KMS-11 (cell line): ENCODE results near the gene HLF.

ENCODE experiments used
- H2AFZ ChIP-seq: fragments of 200-600 bp; sonication (generic); 2 replicates; pipeline ENCODE4 v1.6.1; 2016; ENCODE audit warnings: antibody characterized with exemption, mixed run types, low read depth
- H3K27ac ChIP-seq: fragments of 200-600 bp; sonication (generic); 2 replicates; pipeline ENCODE4 v1.6.1; 2016; ENCODE audit warnings: mild to moderate bottlenecking, mixed run types
- H3K27me3 ChIP-seq: fragments of 200-600 bp; sonication (generic); 2 replicates; pipeline ENCODE4 v1.6.1; 2017; ENCODE audit warnings: mild to moderate bottlenecking, low read depth, mixed run types, moderate library complexity; ENCODE audit not compliant: insufficient read depth
- H3K36me3 ChIP-seq: fragments of 200-600 bp; sonication (generic); 2 replicates; pipeline ENCODE4 v1.6.1; 2017; ENCODE audit warnings: mild to moderate bottlenecking, mixed run types; ENCODE audit not compliant: insufficient read depth
- H3K4me1 ChIP-seq: fragments of 200-600 bp; sonication (generic); 2 replicates; pipeline ENCODE4 v1.6.1; 2016; ENCODE audit warnings: mild to moderate bottlenecking, low read depth, mixed run types; ENCODE audit not compliant: poor library complexity, severe bottlenecking
- H3K4me2 ChIP-seq: fragments of 200-600 bp; sonication (generic); 2 replicates; pipeline ENCODE4 v1.7.0; 2016; ENCODE audit warnings: mild to moderate bottlenecking, mixed run types
- H3K4me3 ChIP-seq: fragments of 200-600 bp; sonication (generic); IDR thresholded peaks from 2 replicates; pipeline ENCODE4 v1.6.1; 2017; ENCODE audit warnings: low read depth, low read length, mixed read lengths; ENCODE audit not compliant: insufficient read depth
- H3K79me2 ChIP-seq: fragments of 200-600 bp; sonication (generic); 2 replicates; pipeline ENCODE4 v1.6.1; 2016; ENCODE audit warnings: low read depth, mixed run types; ENCODE audit not compliant: insufficient read depth
- H3K9ac ChIP-seq: fragments of 200-600 bp; sonication (generic); 2 replicates; pipeline ENCODE4 v1.6.1; 2016; ENCODE audit warnings: mild to moderate bottlenecking, mixed run types
- H4K20me1 ChIP-seq: fragments of 200-600 bp; sonication (generic); 2 replicates; pipeline ENCODE4 v1.6.1; 2016; ENCODE audit warnings: mild to moderate bottlenecking, mixed run types; ENCODE audit not compliant: insufficient read depth
- TF ChIP-seq, protein P1 (sequence below): fragments of 200-600 bp; sonication (generic); conservative IDR thresholded peaks from 2 replicates; pipeline ENCODE4 v1.6.1; 2017; ENCODE audit warnings: low read depth, mild to moderate bottlenecking, antibody characterized with exemption, low read length, moderate library complexity, mixed read lengths

Gene HLF

DNA sequence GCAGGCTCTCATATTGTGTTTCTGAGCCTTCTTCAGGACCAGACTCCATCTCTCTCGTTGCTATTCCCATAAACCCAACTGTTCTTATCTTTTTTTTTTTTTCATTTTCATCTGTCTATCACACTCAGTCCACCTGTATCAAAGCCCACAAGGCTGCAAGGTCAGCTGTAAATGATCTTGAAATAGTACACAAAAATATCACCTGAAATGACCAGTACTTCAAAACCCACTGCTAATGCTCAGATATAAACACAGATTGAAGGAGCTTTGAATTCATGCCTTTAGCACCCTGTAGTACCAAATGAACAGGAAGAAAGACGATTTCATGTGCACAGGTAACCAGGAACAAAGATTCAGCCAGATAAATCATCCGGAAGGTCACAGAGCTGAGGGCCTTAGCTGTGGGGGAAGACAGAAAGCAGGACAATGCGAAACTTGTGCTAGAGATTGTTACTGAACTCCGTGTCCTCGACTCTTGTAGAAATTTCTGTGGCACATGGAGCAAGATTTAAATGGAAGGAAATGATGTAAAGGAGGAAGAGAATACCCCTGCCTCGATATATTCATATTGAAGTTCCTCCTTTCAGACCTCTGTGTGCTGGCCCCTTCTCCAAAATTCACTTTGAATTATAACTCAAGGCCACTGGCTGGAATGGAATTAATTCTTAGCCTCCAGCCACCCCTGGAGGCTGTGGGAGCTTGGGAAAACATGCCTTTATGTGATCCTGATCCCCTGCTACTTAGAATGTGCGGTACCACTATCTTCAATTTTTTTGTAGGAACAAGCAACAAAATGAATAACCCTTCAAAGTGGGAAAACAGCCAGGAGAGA is 4.1 kb downstream of the HLF start:
- no peak overlapping the region for H3K4me2 ChIP-seq
- H3K79me2 ChIP-seq = no peaks in the 10 kb centered on the region
- no peak overlapping the region for H2AFZ ChIP-seq
- no peak overlapping the region for H3K4me3 ChIP-seq
- no peaks in the 10 kb centered on the region for H3K27me3 ChIP-seq
- no peaks in the 10 kb centered on the region for H3K4me1 ChIP-seq
- H3K27ac ChIP-seq = no peak overlapping the region
- H4K20me1 ChIP-seq = no peaks in the 10 kb centered on the region
- H3K36me3 ChIP-seq = no peaks in the 10 kb centered on the region
- TF ChIP-seq, protein P1, sequence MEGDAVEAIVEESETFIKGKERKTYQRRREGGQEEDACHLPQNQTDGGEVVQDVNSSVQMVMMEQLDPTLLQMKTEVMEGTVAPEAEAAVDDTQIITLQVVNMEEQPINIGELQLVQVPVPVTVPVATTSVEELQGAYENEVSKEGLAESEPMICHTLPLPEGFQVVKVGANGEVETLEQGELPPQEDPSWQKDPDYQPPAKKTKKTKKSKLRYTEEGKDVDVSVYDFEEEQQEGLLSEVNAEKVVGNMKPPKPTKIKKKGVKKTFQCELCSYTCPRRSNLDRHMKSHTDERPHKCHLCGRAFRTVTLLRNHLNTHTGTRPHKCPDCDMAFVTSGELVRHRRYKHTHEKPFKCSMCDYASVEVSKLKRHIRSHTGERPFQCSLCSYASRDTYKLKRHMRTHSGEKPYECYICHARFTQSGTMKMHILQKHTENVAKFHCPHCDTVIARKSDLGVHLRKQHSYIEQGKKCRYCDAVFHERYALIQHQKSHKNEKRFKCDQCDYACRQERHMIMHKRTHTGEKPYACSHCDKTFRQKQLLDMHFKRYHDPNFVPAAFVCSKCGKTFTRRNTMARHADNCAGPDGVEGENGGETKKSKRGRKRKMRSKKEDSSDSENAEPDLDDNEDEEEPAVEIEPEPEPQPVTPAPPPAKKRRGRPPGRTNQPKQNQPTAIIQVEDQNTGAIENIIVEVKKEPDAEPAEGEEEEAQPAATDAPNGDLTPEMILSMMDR = no peak
- H3K9ac ChIP-seq = no peak overlapping the region

DNA sequence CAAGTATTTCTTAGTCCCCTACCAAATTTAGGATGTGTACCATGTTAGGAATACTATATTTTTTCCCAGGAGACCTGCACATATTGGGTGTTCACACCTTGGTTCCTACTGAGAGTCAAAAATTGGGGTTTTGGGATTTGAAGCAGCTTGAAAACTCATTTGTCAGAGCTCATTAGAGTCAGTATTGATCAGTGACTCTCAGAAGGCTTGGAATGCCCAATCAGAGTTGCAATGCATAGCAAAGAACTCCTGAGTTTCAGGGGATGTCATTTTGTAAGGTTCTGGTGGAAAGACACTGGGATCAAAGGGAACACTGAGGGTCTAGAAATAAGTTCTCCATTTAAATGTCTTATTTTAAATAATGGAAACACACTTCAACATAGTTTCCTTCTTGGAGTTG is 5.1 kb downstream of the HLF start:
- Histone ChIP-seq H3K4me1 (no peaks in the 10 kb centered on the region), H3K9ac (no peak overlapping the region), H2AFZ (no peak overlapping the region), H3K27ac (no peak overlapping the region), H3K36me3 (no peaks in the 10 kb centered on the region), H3K79me2 (no peaks in the 10 kb centered on the region), H3K4me2 (no peak overlapping the region), H3K4me3 (no peak overlapping the region), H4K20me1 (no peaks in the 10 kb centered on the region), H3K27me3 (no peaks in the 10 kb centered on the region)
- TF ChIP-seq, protein P1 = no peak

DNA sequence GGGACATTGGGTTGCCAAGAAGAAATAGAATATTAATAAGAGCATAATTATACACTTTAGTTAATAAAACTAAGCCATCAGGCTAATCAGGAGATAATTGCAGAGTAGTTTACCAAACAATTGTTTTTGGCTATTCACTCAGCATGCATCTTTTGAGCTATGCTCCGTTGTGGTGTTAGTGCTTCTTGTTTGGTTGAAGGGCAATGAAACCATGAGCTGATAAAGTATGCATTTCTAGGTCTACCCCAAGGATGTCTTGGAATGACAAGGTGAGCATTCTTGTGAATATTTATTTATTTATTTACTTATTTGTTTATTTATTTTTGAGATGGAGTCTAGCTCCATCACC is 6.4 kb downstream of the HLF start:
- Histone ChIP-seq H3K27ac (no peak overlapping the region), H4K20me1 (no peaks in the 10 kb centered on the region), H3K4me3 (no peak overlapping the region), H3K4me1 (no peaks in the 10 kb centered on the region), H3K79me2 (no peaks in the 10 kb centered on the region), H3K36me3 (no peaks in the 10 kb centered on the region), H3K27me3 (no peaks in the 10 kb centered on the region), H2AFZ (no peak overlapping the region), H3K9ac (no peak overlapping the region), H3K4me2 (no peak overlapping the region)
- TF ChIP-seq, protein P1 = no peak

DNA sequence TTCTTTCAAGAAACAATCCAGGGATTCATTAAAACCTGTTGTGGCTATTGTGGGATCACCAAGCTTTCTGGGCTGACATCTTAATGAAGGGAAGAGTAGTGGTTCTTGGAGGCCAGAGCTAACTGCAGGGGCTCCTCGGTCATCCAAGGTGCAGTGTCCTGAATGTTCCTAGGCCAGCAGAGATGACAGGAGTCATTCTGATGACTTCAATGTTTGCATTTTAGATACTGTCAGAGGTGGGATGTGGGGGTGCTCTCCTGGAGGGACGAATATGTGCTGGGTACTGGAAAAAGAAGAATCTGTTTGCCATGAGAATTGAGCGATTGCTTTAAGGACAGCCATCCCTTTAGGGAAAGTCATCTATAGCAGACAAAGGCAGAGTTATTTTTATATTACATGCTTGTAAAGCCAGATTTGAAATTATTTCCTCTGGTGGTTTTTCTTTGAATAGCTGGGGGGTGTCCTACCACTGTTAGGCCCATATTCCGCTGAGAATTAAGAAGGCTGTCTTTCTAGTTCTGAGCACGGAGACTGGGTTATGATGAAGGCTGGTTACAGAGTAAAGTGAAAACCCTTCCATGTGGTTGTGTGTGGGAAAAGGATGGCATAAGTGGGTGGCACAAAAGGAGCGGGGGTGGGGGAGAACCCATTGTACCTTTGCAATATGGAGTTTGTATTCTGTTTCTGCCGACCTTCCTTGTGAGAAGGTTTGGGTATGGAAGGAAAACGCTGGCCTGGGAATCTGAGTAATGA is 7.4 kb downstream of the HLF start:
- no peaks in the 10 kb centered on the region for H4K20me1 ChIP-seq
- no peaks in the 10 kb centered on the region for H3K36me3 ChIP-seq
- TF ChIP-seq, protein P1 = no peak
- no peaks in the 10 kb centered on the region for H3K79me2 ChIP-seq
- H3K4me2 ChIP-seq = no peak overlapping the region
- H3K27ac ChIP-seq = no peak overlapping the region
- H3K27me3 ChIP-seq = no peaks in the 10 kb centered on the region
- no peaks in the 10 kb centered on the region for H3K4me1 ChIP-seq
- no peak overlapping the region for H2AFZ ChIP-seq
- H3K4me3 ChIP-seq = no peak overlapping the region
- H3K9ac ChIP-seq = no peak overlapping the region
